K562 (cell line): Measurements from ENCODE around the gene PTGER4. TPM values are rescaled to one million over a fixed set of nuclear protein-coding genes. Genes with fewer than 3 reads are reported as not detected.

Experiments used
- ATAC-seq: fragments of 200-7000 bp; cut with Tn5 transposase; 3 replicates; pipeline ENCODE4 v1.9.1; 2020; ENCODE audit warnings: moderate library complexity
- BruUV-seq: library from RNA; stranded (reverse); fragments of 400-500 nt; replicated peaks from 2 replicates; lab custom pipeline; 2021; lab: Mats Ljungman, UMichigan
- CTCF ChIA-PET: fragments of 300-600 bp; formaldehyde crosslinking; extraction: SDS; loops from one replicate; lab custom pipeline; 2021; ENCODE audit warnings: low intra/inter-chr PET ratio; lab: Yijun Ruan, JAX
- POLR2A ChIA-PET: fragments of 300-600, 350-650 bp; sonication (Branson Sonifier 250); formaldehyde crosslinking; extraction: SDS; loops from one replicate; lab custom pipeline; 2021; ENCODE audit warnings: antibody characterized with exemption, inconsistent platforms; lab: Yijun Ruan, JAX
- DNase-seq, 4 experiments: peaks; one replicate each; pipeline versions ENCODE4 v3.0.0 to v3.0.0-alpha.2; 2011 to 2018; ENCODE audit warnings: low spot score in 3 of 4, mixed read lengths in 3 of 4; ENCODE audit errors: extremely low read depth in 1 of 4
- FAIRE-seq: peaks from 2 replicates; lab custom pipeline; 2011; peaks lifted over from hg19 to GRCh38; lab: Jason Lieb, UNC
- H2AFZ ChIP-seq: 2 replicates; pipeline ENCODE4 v1.6.0; 2011; ENCODE audit warnings: low read depth, low read length, control low read depth, inconsistent platforms
- H3K27ac ChIP-seq: fragments of 200-600 bp; 3 replicates; pipeline ENCODE4 v1.8.0; 2011; ENCODE audit warnings: low read depth, mild to moderate bottlenecking, control low read depth, inconsistent platforms, low read length, moderate library complexity, mixed read lengths; ENCODE audit errors: extremely low read depth
- H3K27me3 ChIP-seq, 2 experiments: fragments of 300-600 bp in 1 of 2; 2 replicates in 1 of 2; 3 replicates in 1 of 2; pipeline versions ENCODE4 v1.6.0 to v1.8.0; 2011; ENCODE audit warnings: inconsistent platforms in 2 of 2, low read length in 2 of 2, mild to moderate bottlenecking in 1 of 2, mixed read lengths in 1 of 2, moderate library complexity in 1 of 2; ENCODE audit not compliant: control insufficient read depth in 2 of 2, insufficient read depth in 2 of 2
- H3K36me3 ChIP-seq: fragments of 300-600 bp; 3 replicates; pipeline ENCODE4 v1.8.0; 2011; ENCODE audit warnings: mild to moderate bottlenecking, low read length, inconsistent platforms; ENCODE audit not compliant: control insufficient read depth, insufficient read depth
- H3K4me1 ChIP-seq, 2 experiments: fragments of 200-600 bp in 1 of 2; replicated peaks in 1 of 2; 2 replicates in 1 of 2; 3 replicates in 1 of 2; pipeline versions ENCODE4 v1.5.1 to v1.8.0; 2011; ENCODE audit warnings: inconsistent platforms in 2 of 2, low read length in 2 of 2, mild to moderate bottlenecking in 1 of 2, mixed read lengths in 1 of 2, moderate library complexity in 1 of 2; ENCODE audit not compliant: control insufficient read depth in 2 of 2, insufficient read depth in 2 of 2
- H3K4me2 ChIP-seq: 2 replicates; pipeline ENCODE4 v1.6.1; 2011; ENCODE audit warnings: low read length, control low read depth, inconsistent platforms, mixed read lengths; ENCODE audit not compliant: insufficient read depth
- H3K4me3 ChIP-seq: fragments of 200-600 bp; sonication (generic), shearing (Covaris generic); 2 replicates; pipeline ENCODE4 v1.5.1; 2016; ENCODE audit warnings: control low read depth, inconsistent platforms
- H3K79me2 ChIP-seq: fragments of 200-600 bp; 3 replicates; pipeline ENCODE4 v1.8.0; 2011; ENCODE audit warnings: low read length, inconsistent platforms; ENCODE audit not compliant: control insufficient read depth, insufficient read depth
- H3K9ac ChIP-seq, 2 experiments: 2 replicates each; pipeline versions ENCODE4 v1.6.0 to v1.6.1; 2011; ENCODE audit warnings: low read depth in 2 of 2, low read length in 2 of 2, control low read depth in 1 of 2, inconsistent platforms in 1 of 2, mild to moderate bottlenecking in 1 of 2, mixed read lengths in 1 of 2; ENCODE audit not compliant: insufficient read depth in 1 of 2
- H3K9me1 ChIP-seq: one replicate; pipeline ENCODE4 v1.6.0; 2011; ENCODE audit warnings: inconsistent platforms, mild to moderate bottlenecking, low read length, moderate library complexity; ENCODE audit not compliant: control insufficient read depth, insufficient read depth
- H3K9me3 ChIP-seq: replicated peaks from 2 replicates; pipeline ENCODE4 v1.5.1; 2011; ENCODE audit warnings: low read depth, low read length, inconsistent platforms; ENCODE audit not compliant: control insufficient read depth, insufficient read depth
- H4K20me1 ChIP-seq: replicated peaks from 2 replicates; pipeline ENCODE4 v1.6.1; 2011; ENCODE audit warnings: low read length, inconsistent platforms, mixed read lengths; ENCODE audit not compliant: control insufficient read depth, insufficient read depth
- BCL6 ChIP-seq: fragments of 250-450 bp; sonication (Bioruptor Pico); IDR thresholded peaks from 2 replicates; pipeline ENCODE4 v1.4.0; 2020
- CHAMP1 ChIP-seq: fragments of 450-650 bp; IDR thresholded peaks from 2 replicates; pipeline ENCODE4 v1.6.1; 2016; ENCODE audit warnings: mild to moderate bottlenecking
- CTBP1 ChIP-seq: fragments of 450-650 bp; IDR thresholded peaks from 2 replicates; pipeline ENCODE4 v1.6.1; 2016; ENCODE audit warnings: borderline replicate concordance
- FOXK1 ChIP-seq: sonication (generic); formaldehyde crosslinking; IDR thresholded peaks from 2 replicates; pipeline ENCODE4 v1.8.0; 2022; ENCODE audit warnings: missing genetic modification reagents, mild to moderate bottlenecking, borderline replicate concordance
- KAT2B ChIP-seq: IDR thresholded peaks from one replicate; pipeline ENCODE4 v1.6.1; 2012; ENCODE audit warnings: low read depth, mild to moderate bottlenecking, control low read depth, inconsistent platforms, low read length, moderate library complexity
- KDM1A ChIP-seq, 2 experiments: fragments of 450-650 bp; IDR thresholded peaks; 2 replicates each; pipeline ENCODE4 v1.6.1; 2016; ENCODE audit warnings: mild to moderate bottlenecking in 2 of 2
- SIRT6 ChIP-seq: IDR thresholded peaks from one replicate; pipeline ENCODE4 v1.6.1; 2012; ENCODE audit warnings: low read depth, mild to moderate bottlenecking, control low read depth, inconsistent platforms, low read length, moderate library complexity
- ZNF324 ChIP-seq: fragments of 250-450 bp; sonication (Bioruptor Pico); IDR thresholded peaks from 2 replicates; pipeline ENCODE4 v1.4.0; 2020; ENCODE audit warnings: mild to moderate bottlenecking
- in situ Hi-C: fragments of 300-500 bp; cut with MboI; formaldehyde crosslinking; loops from 4 replicates; pipeline ENCODE4 v1.15.0; 2018; ENCODE audit warnings: inconsistent platforms, mixed read lengths
- intact Hi-C: fragments of 100-400 bp; cut with micrococcal nuclease; formaldehyde crosslinking; loops from 2 replicates; pipeline ENCODE4 v1.14.2; 2022
- polyA plus RNA-seq, 8 experiments: library from polyadenylated mRNA; depleted of rRNA in 4 of 8; stranded (reverse) in 5 of 8; unstranded in 3 of 8; fragments of >200 nt; fragmentation: Nextera tagmentation in 2 of 8; fragmentation: Illumina TruSeq in 1 of 8; extraction: Ambion mirVana in 2 of 8; extraction: Trizol in 1 of 8; gene quantifications; 2 replicates each; pipeline versions ENCODE4 v1.2.1 to v1.2.3, GENCODE V29; 2011 to 2014; ENCODE audit warnings: inconsistent platforms in 1 of 8, missing spikeins in 1 of 8
- total RNA-seq, 7 experiments: library from RNA; depleted of rRNA in 6 of 7; stranded (reverse); fragments of >200 nt in 6 of 7; fragmentation: Illumina TruSeq in 2 of 7; extraction: Trizol in 2 of 7; gene quantifications; 2 replicates each; pipeline versions ENCODE4 v1.2.1 to v1.2.3, GENCODE V29; 2011 to 2021; ENCODE audit warnings: low replicate concordance in 1 of 7

Gene PTGER4
- total and polyA plus RNA-seq, 9 of the 15 experiments (the other 6 are each of a cell fraction or from before 2014, with no cell fraction given), result 0.31 TPM; not detected in 8

- H2AFZ ChIP-seq, result no peak overlapping the region
- H3K27me3 ChIP-seq, result no peaks in the 10 kb centered on the region
- no peaks in the 10 kb centered on the region for H3K9me1 ChIP-seq
- no peaks in the 10 kb centered on the region for H4K20me1 ChIP-seq
- no peak overlapping the region for H3K27ac ChIP-seq
- intact Hi-C loops (no loop called here), in situ Hi-C loops (no loop called here)
- TF ChIP-seq BCL6 (CRISPR knock-in tag), result no peak
- no peak for TF ChIP-seq KAT2B
- no peak for TF ChIP-seq SIRT6
- TF ChIP-seq FOXK1 (CRISPR knock-in tag), result no peak
- no peak for TF ChIP-seq CHAMP1
- no peak for TF ChIP-seq KDM1A (IDR thresholded peaks at IDR 0.05)
- TF ChIP-seq ZNF324 (CRISPR knock-in tag), result no peak
- TF ChIP-seq CTBP1, result no peak
- FAIRE-seq, result no peak
- CTCF ChIA-PET, result no interaction called here
- no peaks in the 10 kb centered on the region for H3K4me1 ChIP-seq
- H3K79me2 ChIP-seq, result no peaks in the 10 kb centered on the region
- POLR2A ChIA-PET, result no interaction called here
- no peaks in the 10 kb centered on the region for H3K9me3 ChIP-seq
- BruUV-seq, result no TSS peak
- H3K9ac ChIP-seq, result no peak overlapping the region
- no peak overlapping the region for H3K4me2 ChIP-seq
- no peak for DNase-seq
- H3K4me3 ChIP-seq, result no peak overlapping the region
- no peak for ATAC-seq
- H3K36me3 ChIP-seq, result no peaks in the 10 kb centered on the region
Observed at GRCh38 chr5:40630126-40630525, 49.6 kb upstream of the PTGER4 start.
